Neural cell (in vitro differentiated cells): ENCODE data around the gene CPB1. TPM values are rescaled to one million over a fixed set of nuclear protein-coding genes. Genes with fewer than 3 reads are reported as not detected.

Source experiments
- H2AFZ ChIP-seq: fragments of 200-600, 300-800 bp; sonication (generic), shearing (Covaris generic); 2 replicates; pipeline ENCODE4 v1.6.0; 2014; ENCODE audit warnings: low read depth, mild to moderate bottlenecking, antibody characterized with exemption, low read length, moderate library complexity
- H3F3A ChIP-seq: fragments of 200-600 bp; shearing (Covaris generic); 2 replicates; pipeline ENCODE4 v1.6.1; 2016; ENCODE audit warnings: mild to moderate bottlenecking, moderate library complexity, mixed read lengths, antibody characterized with exemption, low read length; ENCODE audit not compliant: insufficient read depth, poor library complexity, severe bottlenecking
- H3K27ac ChIP-seq: fragments of 200-600, 300-800 bp; sonication (generic), shearing (Covaris generic); 2 replicates; pipeline ENCODE4 v1.5.1; 2014; ENCODE audit warnings: mild to moderate bottlenecking, low read length, moderate library complexity
- H3K27me3 ChIP-seq: fragments of 300-800, 200-600 bp; sonication (generic), shearing (Covaris generic); 2 replicates; pipeline ENCODE4 v1.6.0; 2014; ENCODE audit warnings: mild to moderate bottlenecking, low read depth, low read length, moderate library complexity; ENCODE audit not compliant: insufficient read depth
- H3K36me3 ChIP-seq: fragments of 300-800, 200-600 bp; sonication (generic), shearing (Covaris generic); 2 replicates; pipeline ENCODE4 v1.5.1; 2014; ENCODE audit warnings: mild to moderate bottlenecking, antibody characterized with exemption, low read length, moderate library complexity; ENCODE audit not compliant: insufficient read depth
- H3K4me2 ChIP-seq: fragments of 300-800, 200-600 bp; sonication (generic), shearing (Covaris generic); 2 replicates; pipeline ENCODE4 v1.6.0; 2014; ENCODE audit warnings: mild to moderate bottlenecking, low read length
- H3K4me3 ChIP-seq: fragments of 300-800, 200-600 bp; sonication (generic), shearing (Covaris generic); 2 replicates; pipeline ENCODE4 v1.5.1; 2014; ENCODE audit warnings: mild to moderate bottlenecking, low read length, moderate library complexity
- H3K79me2 ChIP-seq: fragments of 200-600 bp; shearing (Covaris generic); replicated peaks from 2 replicates; pipeline ENCODE4 v1.6.0; 2014; ENCODE audit warnings: mild to moderate bottlenecking, low read length, moderate library complexity; ENCODE audit not compliant: insufficient read depth
- H3K9ac ChIP-seq: fragments of 300-800, 200-600 bp; sonication (generic), shearing (Covaris generic); 2 replicates; pipeline ENCODE4 v1.6.1; 2016; ENCODE audit warnings: mild to moderate bottlenecking, low read length, mixed read lengths
- H3K9me2 ChIP-seq: fragments of 200-600 bp; shearing (Covaris generic); 2 replicates; pipeline ENCODE4 v1.6.1; 2016; ENCODE audit warnings: mild to moderate bottlenecking, low read length, mixed read lengths; ENCODE audit not compliant: insufficient read depth
- H3K9me3 ChIP-seq: fragments of 200-600, 300-800 bp; sonication (generic), shearing (Covaris generic); 2 replicates; pipeline ENCODE4 v1.6.1; 2016; ENCODE audit warnings: mild to moderate bottlenecking, mixed run types, low read length, moderate library complexity, mixed read lengths
- H4K20me1 ChIP-seq: fragments of 200-600 bp; shearing (Covaris generic); 2 replicates; pipeline ENCODE4 v1.6.1; 2016; ENCODE audit warnings: mild to moderate bottlenecking, mixed run types; ENCODE audit not compliant: insufficient read depth
- EP300 ChIP-seq: fragments of 450-650 bp; conservative IDR thresholded peaks from 2 replicates; pipeline ENCODE4 v1.6.1; 2014; ENCODE audit warnings: antibody characterized with exemption, mild to moderate bottlenecking, moderate library complexity; ENCODE audit not compliant: poor library complexity, severe bottlenecking
- EZH2 ChIP-seq: fragments of 200-600, 300-800 bp; shearing (Covaris generic), sonication (generic); IDR thresholded peaks from 2 replicates; pipeline ENCODE4 v1.6.1; 2014; ENCODE audit warnings: antibody characterized with exemption, low read length, borderline replicate concordance, mild to moderate bottlenecking; ENCODE audit not compliant: insufficient read depth, poor library complexity, severe bottlenecking
- MXI1 ChIP-seq: fragments of 450-650 bp; conservative IDR thresholded peaks from 2 replicates; pipeline ENCODE4 v1.6.1; 2014; ENCODE audit warnings: antibody characterized with exemption, mild to moderate bottlenecking; ENCODE audit not compliant: poor library complexity, severe bottlenecking
- POLR2AphosphoS5 ChIP-seq: IDR thresholded peaks from 2 replicates; pipeline ENCODE4 v1.6.1; 2012
- RAD21 ChIP-seq: fragments of 450-650 bp; conservative IDR thresholded peaks from 2 replicates; pipeline ENCODE4 v1.6.1; 2014; ENCODE audit warnings: antibody characterized with exemption, mild to moderate bottlenecking, moderate library complexity
- SMC3 ChIP-seq: fragments of 450-650 bp; conservative IDR thresholded peaks from 2 replicates; pipeline ENCODE4 v1.6.1; 2014; ENCODE audit warnings: antibody characterized with exemption, mild to moderate bottlenecking, moderate library complexity; ENCODE audit not compliant: poor library complexity
- TAF1 ChIP-seq: IDR thresholded peaks from 2 replicates; pipeline ENCODE4 v1.6.1; 2012; ENCODE audit warnings: low read depth
- polyA plus RNA-seq: library from polyadenylated mRNA; depleted of rRNA; stranded (reverse); fragments of >200 nt; gene quantifications from 2 replicates; pipeline ENCODE4 v1.2.3, GENCODE V29; 2014
- TF ChIP-seq, protein P1 (sequence below): IDR thresholded peaks from 2 replicates; pipeline ENCODE4 v1.6.1; 2012; ENCODE audit warnings: borderline replicate concordance
- TF ChIP-seq, protein P2 (sequence below): fragments of 450-650 bp; IDR thresholded peaks from 2 replicates; pipeline ENCODE4 v1.5.1; 2014; ENCODE audit warnings: antibody characterized with exemption, mild to moderate bottlenecking, moderate library complexity; ENCODE audit not compliant: poor library complexity, severe bottlenecking

CPB1 gene
- polyA plus RNA-seq, 1 donor from 2014 or later = 0.19 TPM

DNA sequence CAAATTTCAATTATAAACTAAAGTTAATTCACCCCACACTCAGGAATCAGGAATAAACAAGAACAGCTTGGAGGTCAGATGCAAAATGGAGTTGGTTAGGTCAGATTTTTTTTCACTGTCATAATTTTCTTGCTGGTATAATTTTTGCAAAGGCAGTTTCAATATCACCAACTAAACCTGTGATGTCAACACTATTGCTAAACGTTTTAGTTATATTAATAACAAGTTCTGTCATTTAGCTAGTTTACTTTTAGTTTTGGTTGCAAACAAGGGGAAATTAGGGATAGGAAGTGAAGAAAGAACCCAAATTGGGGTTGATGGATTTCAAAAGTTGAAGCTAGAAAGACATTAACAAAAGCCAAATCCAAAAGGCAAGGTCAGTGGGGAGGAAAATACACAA lies 4.6 kb upstream of the CPB1 start:
- Histone ChIP-seq H3K9me3 (no peaks in the 10 kb centered on the region), H3K27me3 (no peaks in the 10 kb centered on the region), H3K4me2 (no peak overlapping the region), H4K20me1 (no peaks in the 10 kb centered on the region), H3K36me3 (no peaks in the 10 kb centered on the region), H3K9ac (no peak overlapping the region), H3K79me2 (no peaks in the 10 kb centered on the region), H3K9me2 (no peaks in the 10 kb centered on the region), H3F3A (no peaks in the 10 kb centered on the region), H3K27ac (no peak overlapping the region), H3K4me3 (no peak overlapping the region), H2AFZ (no peak overlapping the region)
- TF ChIP-seq, protein P1, sequence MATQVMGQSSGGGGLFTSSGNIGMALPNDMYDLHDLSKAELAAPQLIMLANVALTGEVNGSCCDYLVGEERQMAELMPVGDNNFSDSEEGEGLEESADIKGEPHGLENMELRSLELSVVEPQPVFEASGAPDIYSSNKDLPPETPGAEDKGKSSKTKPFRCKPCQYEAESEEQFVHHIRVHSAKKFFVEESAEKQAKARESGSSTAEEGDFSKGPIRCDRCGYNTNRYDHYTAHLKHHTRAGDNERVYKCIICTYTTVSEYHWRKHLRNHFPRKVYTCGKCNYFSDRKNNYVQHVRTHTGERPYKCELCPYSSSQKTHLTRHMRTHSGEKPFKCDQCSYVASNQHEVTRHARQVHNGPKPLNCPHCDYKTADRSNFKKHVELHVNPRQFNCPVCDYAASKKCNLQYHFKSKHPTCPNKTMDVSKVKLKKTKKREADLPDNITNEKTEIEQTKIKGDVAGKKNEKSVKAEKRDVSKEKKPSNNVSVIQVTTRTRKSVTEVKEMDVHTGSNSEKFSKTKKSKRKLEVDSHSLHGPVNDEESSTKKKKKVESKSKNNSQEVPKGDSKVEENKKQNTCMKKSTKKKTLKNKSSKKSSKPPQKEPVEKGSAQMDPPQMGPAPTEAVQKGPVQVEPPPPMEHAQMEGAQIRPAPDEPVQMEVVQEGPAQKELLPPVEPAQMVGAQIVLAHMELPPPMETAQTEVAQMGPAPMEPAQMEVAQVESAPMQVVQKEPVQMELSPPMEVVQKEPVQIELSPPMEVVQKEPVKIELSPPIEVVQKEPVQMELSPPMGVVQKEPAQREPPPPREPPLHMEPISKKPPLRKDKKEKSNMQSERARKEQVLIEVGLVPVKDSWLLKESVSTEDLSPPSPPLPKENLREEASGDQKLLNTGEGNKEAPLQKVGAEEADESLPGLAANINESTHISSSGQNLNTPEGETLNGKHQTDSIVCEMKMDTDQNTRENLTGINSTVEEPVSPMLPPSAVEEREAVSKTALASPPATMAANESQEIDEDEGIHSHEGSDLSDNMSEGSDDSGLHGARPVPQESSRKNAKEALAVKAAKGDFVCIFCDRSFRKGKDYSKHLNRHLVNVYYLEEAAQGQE = no peak
- no peak for TF ChIP-seq EZH2
- TF ChIP-seq, protein P2, sequence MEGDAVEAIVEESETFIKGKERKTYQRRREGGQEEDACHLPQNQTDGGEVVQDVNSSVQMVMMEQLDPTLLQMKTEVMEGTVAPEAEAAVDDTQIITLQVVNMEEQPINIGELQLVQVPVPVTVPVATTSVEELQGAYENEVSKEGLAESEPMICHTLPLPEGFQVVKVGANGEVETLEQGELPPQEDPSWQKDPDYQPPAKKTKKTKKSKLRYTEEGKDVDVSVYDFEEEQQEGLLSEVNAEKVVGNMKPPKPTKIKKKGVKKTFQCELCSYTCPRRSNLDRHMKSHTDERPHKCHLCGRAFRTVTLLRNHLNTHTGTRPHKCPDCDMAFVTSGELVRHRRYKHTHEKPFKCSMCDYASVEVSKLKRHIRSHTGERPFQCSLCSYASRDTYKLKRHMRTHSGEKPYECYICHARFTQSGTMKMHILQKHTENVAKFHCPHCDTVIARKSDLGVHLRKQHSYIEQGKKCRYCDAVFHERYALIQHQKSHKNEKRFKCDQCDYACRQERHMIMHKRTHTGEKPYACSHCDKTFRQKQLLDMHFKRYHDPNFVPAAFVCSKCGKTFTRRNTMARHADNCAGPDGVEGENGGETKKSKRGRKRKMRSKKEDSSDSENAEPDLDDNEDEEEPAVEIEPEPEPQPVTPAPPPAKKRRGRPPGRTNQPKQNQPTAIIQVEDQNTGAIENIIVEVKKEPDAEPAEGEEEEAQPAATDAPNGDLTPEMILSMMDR = no peak
- TF ChIP-seq EP300 = no peak
- no peak for TF ChIP-seq MXI1
- no peak for TF ChIP-seq TAF1
- TF ChIP-seq SMC3 = no peak
- no peak for TF ChIP-seq RAD21
- TF ChIP-seq POLR2AphosphoS5 = no peak

DNA sequence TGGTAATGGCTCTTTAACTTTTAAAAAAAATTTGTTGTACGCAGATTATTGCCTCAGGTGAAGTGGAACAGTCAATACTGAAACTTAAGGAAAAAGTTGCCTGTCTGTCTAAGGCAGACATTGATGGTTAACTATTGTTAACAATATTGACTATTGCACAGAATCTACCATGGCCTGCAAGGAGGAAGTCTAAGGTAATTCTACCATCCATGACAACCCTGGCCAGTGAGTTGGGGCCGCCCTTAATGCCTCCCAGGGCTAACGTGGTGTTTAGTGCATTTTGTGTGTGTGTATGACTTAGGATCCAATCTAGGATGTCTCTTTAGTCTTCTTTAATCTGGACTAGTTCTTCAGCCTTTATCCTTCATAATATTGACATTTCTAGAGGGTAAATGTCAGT lies 2.1 kb upstream of the CPB1 start:
- no peak overlapping the region for H3K4me2 ChIP-seq
- TF ChIP-seq SMC3 = no peak
- no peak for TF ChIP-seq TAF1
- TF ChIP-seq, protein P1 = no peak
- TF ChIP-seq, protein P2 = no peak
- H4K20me1 ChIP-seq = no peaks in the 10 kb centered on the region
- H3K9me2 ChIP-seq = no peaks in the 10 kb centered on the region
- H2AFZ ChIP-seq = no peak overlapping the region
- H3K27ac ChIP-seq = no peak overlapping the region
- no peak overlapping the region for H3K4me3 ChIP-seq
- H3K9ac ChIP-seq = no peak overlapping the region
- H3K36me3 ChIP-seq = no peaks in the 10 kb centered on the region
- no peaks in the 10 kb centered on the region for H3K79me2 ChIP-seq
- no peaks in the 10 kb centered on the region for H3K9me3 ChIP-seq
- no peaks in the 10 kb centered on the region for H3K27me3 ChIP-seq
- no peaks in the 10 kb centered on the region for H3F3A ChIP-seq
